Activated B cell treated with CpG ODN at 0.5 μM for 24 hours (primary cell): ENCODE data around the gene ZFHX2. TPM values are rescaled to one million over a fixed set of nuclear protein-coding genes. Genes with fewer than 3 reads are reported as not detected.

Experiments used
- ATAC-seq: fragments of 200-7000 bp; cut with Tn5 transposase; one replicate; pipeline ENCODE4 v1.10.0; 2021; ENCODE audit warnings: low read depth, mild to moderate bottlenecking, moderate library complexity
- CTCF ChIA-PET: fragments of 350-600 bp; sonication (Branson Sonifier 250); formaldehyde crosslinking; loops from one replicate; lab custom pipeline; 2021; ENCODE audit warnings: antibody characterized with exemption; lab: Charles Lee
- POLR2A ChIA-PET: fragments of 350-600 bp; sonication (Branson Sonifier 250); formaldehyde crosslinking; loops from one replicate; lab custom pipeline; 2021; ENCODE audit warnings: antibody characterized with exemption; lab: Charles Lee
- DNase-seq: peaks from one replicate; pipeline ENCODE4 v3.0.0; 2022
- H3K27ac Mint-ChIP-seq: one replicate; pipeline ENCODE4 v1.8.0; 2020; ENCODE audit warnings: mixed read lengths
- H3K27me3 Mint-ChIP-seq: one replicate; pipeline ENCODE4 v1.8.0; 2021; ENCODE audit warnings: mixed read lengths
- H3K36me3 Mint-ChIP-seq: one replicate; pipeline ENCODE4 v1.8.0; 2021; ENCODE audit warnings: low read depth, mixed read lengths
- H3K4me1 Mint-ChIP-seq: one replicate; pipeline ENCODE4 v1.8.0; 2021; ENCODE audit warnings: mixed read lengths
- H3K4me3 Mint-ChIP-seq: one replicate; pipeline ENCODE4 v1.8.0; 2020; ENCODE audit warnings: mild to moderate bottlenecking, mixed read lengths
- H3K9me3 Mint-ChIP-seq: one replicate; pipeline ENCODE4 v1.8.0; 2020; ENCODE audit warnings: mixed read lengths
- CTCF ChIP-seq: fragments of 200-600 bp; IDR thresholded peaks from one replicate; pipeline ENCODE4 v1.8.0; 2022; ENCODE audit warnings: antibody characterized with exemption, mild to moderate bottlenecking
- intact Hi-C: fragments of 100-400 bp; cut with micrococcal nuclease; formaldehyde crosslinking; loops from one replicate; pipeline ENCODE4 v1.15.1; 2024
- total RNA-seq: library from RNA; stranded (reverse); gene quantifications from 2 replicates; pipeline ENCODE4 v1.2.3, GENCODE V29; 2022

ZFHX2 gene
- total RNA-seq, 1 donor from 2014 or later: 2.6 TPM

- Mint-ChIP-seq H3K9me3 (no peaks in the 10 kb centered on the region), H3K27me3 (no peaks in the 10 kb centered on the region), H3K27ac (no peak overlapping the region), H3K4me3 (no peak overlapping the region), H3K36me3 (peaks cover 43% of the 10 kb centered on the region), H3K4me1 (no peaks in the 10 kb centered on the region)
- ChIA-PET POLR2A (no interaction called here), CTCF (interaction anchor here (0.5 kb wide), 1 partner anchor 217 kb away, joined by 3 read pairs; no protein-coding TSS in a partner anchor)
- no peak for DNase-seq
- intact Hi-C loops: no loop called here
- ATAC-seq: no peak
- TF ChIP-seq CTCF: no peak
Measured at GRCh38 chr14:23487216-23487615, 64.3 kb downstream of the ZFHX2 start.

GRCh38 chr14:23486036-23486435 is 65.5 kb downstream of the ZFHX2 start:
- ChIA-PET POLR2A (no interaction called here), CTCF (no interaction called here)
- TF ChIP-seq CTCF: no peak
- intact Hi-C loops: no loop called here
- H3K4me1 Mint-ChIP-seq: no peaks in the 10 kb centered on the region
- no peaks in the 10 kb centered on the region for H3K9me3 Mint-ChIP-seq
- DNase-seq (no peak), ATAC-seq (no peak)
- H3K4me3 Mint-ChIP-seq: no peak overlapping the region
- H3K27me3 Mint-ChIP-seq: no peaks in the 10 kb centered on the region
- H3K27ac Mint-ChIP-seq: no peak overlapping the region
- H3K36me3 Mint-ChIP-seq: peaks cover 52% of the 10 kb centered on the region

- no peaks in the 10 kb centered on the region for H3K27me3 Mint-ChIP-seq
- CTCF ChIA-PET: no interaction called here
- POLR2A ChIA-PET: no interaction called here
- no peaks in the 10 kb centered on the region for H3K4me1 Mint-ChIP-seq
- no peaks in the 10 kb centered on the region for H3K9me3 Mint-ChIP-seq
- H3K36me3 Mint-ChIP-seq: peaks cover 54% of the 10 kb centered on the region
- ATAC-seq (no peak), DNase-seq (no peak)
- no peak overlapping the region for H3K27ac Mint-ChIP-seq
- intact Hi-C loops: no loop called here
- H3K4me3 Mint-ChIP-seq: no peak overlapping the region
- no peak for TF ChIP-seq CTCF
Measured at GRCh38 chr14:23485326-23485725, 66.2 kb downstream of the ZFHX2 start.

GRCh38 chr14:23483236-23483854 is 68.2 kb downstream of the ZFHX2 start:
- peaks cover 56% of the 10 kb centered on the region for H3K36me3 Mint-ChIP-seq
- H3K9me3 Mint-ChIP-seq: no peaks in the 10 kb centered on the region
- no peak overlapping the region for H3K4me3 Mint-ChIP-seq
- no peak for TF ChIP-seq CTCF
- peaks cover 1% of the 10 kb centered on the region for H3K4me1 Mint-ChIP-seq
- no peak overlapping the region for H3K27ac Mint-ChIP-seq
- CTCF ChIA-PET: interaction anchor here (11.0 kb wide), 1 partner anchor 77 kb away, joined by 128 read pairs; no protein-coding TSS in a partner anchor
- POLR2A ChIA-PET: no interaction called here
- H3K27me3 Mint-ChIP-seq: no peaks in the 10 kb centered on the region
- DNase-seq: no peak
- no peak for ATAC-seq
- intact Hi-C loops: no loop called here

- ChIA-PET POLR2A (no interaction called here), CTCF (interaction anchor here (11.0 kb wide), 1 partner anchor 77 kb away, joined by 128 read pairs; no protein-coding TSS in a partner anchor)
- H3K4me1 Mint-ChIP-seq: peaks cover 2% of the 10 kb centered on the region
- ATAC-seq (no peak), DNase-seq (no peak)
- H3K27ac Mint-ChIP-seq: no peak overlapping the region
- H3K36me3 Mint-ChIP-seq: peaks cover 56% of the 10 kb centered on the region
- intact Hi-C loops: no loop called here
- no peaks in the 10 kb centered on the region for H3K9me3 Mint-ChIP-seq
- H3K27me3 Mint-ChIP-seq: no peaks in the 10 kb centered on the region
- TF ChIP-seq CTCF: no peak
- H3K4me3 Mint-ChIP-seq: no peak overlapping the region
Measured at GRCh38 chr14:23482823-23483148, 68.8 kb downstream of the ZFHX2 start.
